Left kidney (tissue), 2 donors: Measurements from ENCODE around the gene COG5. TPM values are rescaled to one million over a fixed set of nuclear protein-coding genes. Genes with fewer than 3 reads are reported as not detected.
A peak's percentile ranks its signal among the peaks of the same experiment; 100 is the strongest.
"Not testable (repeated sequence)": the region's sequence is repeated elsewhere in the genome, so short reads cannot be mapped to it uniquely, and the experiment has no call there.

Experiments
- DNase-seq: peaks from one replicate; pipeline ENCODE4 v3.0.0-alpha.2; 2013
- polyA plus RNA-seq: library from polyadenylated mRNA; unstranded; fragments of 120-200 nt; gene quantifications from one replicate; pipeline ENCODE4 v1.2.1, GENCODE V29; 2013; ENCODE audit not compliant: insufficient read length

The COG5 gene
- polyA plus RNA-seq, 1 donor = 37.7 TPM

DNA sequence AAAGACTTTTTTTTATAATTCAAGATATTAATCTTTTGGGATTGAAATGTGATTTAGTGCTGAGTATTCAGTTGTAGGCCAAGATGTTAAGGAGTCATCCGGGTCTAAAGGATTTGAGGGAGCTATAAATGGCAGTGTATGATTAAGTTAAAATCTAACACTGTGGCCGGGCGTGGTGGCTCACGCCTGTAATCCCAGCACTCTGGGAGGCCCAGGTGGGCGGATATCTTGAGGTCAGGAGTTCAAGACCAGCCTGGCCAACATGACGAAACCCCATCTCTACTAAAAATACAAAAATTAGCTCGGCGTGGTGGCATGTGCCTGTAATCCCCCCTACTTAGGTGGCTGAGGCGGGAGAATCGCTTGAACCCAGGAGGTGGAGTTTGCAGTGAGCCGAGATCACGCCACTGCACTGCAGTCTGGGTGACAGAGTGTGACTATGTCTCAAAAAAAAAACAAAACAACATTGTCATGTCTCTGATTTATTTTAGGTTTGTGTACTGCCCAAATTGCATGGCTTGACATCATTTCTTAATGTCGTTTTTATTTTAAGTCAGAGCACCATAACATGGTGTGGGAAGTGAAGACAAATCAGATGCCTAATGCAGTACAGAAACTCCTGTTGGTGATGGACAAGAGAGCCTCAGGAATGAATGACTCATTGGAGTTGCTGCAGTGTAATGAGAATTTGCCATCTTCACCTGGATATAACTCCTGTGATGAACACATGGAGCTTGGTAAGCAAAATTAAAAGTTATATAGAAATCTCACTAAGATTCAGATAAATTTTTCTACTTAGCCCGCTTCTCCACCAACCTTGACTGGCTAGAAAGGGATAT, 384.2 kb downstream of the COG5 start:
- DNase-seq = no peak

DNA sequence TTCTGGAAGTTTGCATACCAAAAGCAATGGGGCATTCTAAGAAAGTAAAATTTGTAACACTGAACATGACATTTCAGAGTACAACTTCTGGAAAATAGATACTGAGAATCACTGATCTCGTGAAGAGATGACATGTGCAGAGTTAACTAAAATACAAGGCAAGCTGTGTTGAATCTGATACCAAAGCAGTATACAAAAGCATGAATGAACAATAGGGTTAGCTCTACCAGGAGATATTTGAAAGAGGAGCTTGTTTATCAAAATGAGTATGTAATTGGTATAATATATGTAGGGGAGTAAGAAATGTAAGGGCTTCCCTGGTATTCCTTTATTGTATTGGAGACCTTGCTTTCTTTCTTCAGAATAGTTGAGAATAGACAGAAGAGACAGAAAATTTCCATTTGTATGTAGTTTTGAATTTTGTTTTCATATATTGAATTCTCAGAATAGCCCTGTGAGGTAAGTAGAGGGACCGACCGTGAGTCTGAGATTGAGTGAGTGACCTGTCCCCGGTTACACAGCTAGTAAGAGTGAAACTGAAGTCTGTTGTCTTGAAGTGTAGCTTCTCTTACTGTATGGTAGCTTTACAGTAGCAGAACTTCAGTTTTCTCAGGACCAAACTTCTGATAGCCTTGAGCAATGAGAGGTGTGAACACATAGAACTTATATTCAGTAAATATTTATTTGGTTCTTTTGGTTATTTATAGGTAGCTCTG, 389.9 kb downstream of the COG5 start:
- no peak for DNase-seq

DNA sequence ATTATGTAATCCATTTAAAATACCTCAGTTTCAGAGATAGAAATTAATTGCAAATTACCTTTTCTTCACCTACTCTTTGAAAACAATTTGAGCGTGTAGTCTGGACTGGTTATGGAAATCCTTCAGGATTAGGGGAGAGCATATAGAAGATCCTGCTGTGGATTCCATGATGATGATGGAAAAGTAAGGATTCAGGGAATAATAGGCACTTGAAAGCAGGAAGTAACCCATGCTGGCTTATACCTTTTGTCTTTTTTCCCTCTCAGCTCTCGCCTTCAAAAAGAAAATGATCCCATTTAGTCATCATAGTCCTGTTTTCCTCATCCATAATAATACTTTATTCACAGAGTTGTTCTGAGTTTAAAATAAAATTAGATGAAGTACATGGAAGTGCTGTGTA, 390.5 kb downstream of the COG5 start:
- DNase-seq = no peak

DNA sequence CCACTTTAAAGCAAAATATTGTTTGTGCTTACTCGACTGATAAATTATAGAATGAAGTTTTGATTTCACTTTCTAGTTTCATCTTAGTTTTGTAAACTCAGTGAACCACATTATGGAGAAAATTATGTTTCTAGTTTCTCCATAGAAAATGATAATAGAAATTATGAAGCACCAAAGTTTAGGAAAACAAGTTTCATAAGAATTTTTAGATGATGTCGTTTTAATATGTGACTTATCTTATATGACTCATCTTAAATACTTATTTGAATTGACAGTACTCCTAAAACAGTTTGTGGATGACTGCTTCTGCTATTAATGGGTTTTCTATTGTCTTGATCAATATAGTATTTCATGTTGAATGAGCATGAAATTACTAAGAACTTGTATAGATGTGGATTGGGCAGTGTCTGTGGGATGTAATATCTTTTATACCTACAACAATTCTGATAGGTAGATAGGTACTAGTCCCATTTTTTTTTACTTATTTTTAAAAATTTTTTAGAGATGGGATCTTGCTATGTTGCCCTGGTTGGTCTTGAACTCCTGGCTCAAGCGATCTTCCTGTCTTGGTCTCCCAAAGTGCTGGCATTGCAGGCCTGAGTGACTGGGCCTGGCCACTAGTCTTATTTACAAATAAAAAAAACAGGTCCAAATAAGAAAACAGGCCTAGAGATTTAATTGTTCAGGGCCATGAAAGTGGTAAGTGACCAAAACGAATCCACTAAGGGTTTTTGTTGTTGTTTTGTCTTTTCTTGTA, 391.3 kb downstream of the COG5 start:
- DNase-seq = no peak

DNA sequence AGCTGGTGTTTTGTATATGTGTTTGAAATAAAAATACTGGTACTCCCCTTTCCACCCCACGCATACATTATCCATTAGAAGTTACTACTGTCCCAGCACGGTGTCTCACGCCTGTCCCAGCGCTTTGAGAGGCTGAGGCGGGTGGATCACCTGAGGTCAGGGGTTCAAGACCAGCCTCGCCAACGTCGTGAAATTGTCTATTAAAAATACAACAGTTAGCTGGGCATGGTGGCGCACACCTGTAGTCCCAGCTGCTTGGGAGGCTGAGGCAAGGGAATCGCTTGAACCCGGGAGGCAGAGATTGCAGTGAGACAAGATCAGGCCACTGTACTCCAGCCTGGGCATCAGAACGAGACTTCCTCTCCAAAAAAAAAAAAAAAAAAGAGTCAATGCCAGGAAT, 392.2 kb downstream of the COG5 start:
- DNase-seq = no peak

DNA sequence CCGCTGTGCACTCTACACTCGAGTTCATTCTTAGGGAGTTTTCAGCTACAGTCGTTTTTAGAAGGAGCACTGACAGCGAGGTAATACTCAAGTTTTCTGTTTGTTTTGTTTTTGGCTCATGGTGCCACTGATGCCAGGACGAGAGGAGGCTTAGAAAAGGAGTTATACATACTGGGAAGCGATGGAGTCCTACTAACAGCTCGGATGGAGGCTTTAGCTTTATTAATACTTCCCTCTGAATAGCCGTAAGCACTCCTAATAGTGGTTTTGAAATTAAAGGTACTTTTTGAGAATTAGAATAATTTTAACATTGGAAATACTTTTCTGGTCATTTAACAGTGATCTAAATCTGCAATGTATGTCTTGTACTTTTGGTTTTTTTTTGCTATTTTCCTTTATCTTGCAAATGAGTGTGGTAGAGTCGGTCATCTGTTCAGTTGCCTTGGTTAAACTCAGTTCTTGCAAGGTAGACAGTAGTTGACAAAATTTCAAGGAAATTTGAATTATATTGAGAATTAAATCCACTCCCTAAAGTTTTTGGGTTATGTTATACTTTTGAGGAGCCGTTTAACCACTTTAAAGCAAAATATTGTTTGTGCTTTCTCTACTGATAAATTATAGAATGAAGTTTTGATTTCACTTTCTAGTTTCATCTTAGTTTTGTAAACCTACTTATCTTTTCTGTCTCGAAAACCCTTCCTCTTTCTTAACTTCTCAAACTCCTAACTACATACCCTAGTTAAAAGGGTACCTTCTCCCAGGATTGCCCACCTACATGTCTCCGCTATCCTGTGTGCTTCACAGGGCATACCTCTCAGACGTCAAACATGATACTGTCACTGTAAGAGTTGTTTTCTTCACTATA, 393.4 kb downstream of the COG5 start:
- DNase-seq = no peak

DNA sequence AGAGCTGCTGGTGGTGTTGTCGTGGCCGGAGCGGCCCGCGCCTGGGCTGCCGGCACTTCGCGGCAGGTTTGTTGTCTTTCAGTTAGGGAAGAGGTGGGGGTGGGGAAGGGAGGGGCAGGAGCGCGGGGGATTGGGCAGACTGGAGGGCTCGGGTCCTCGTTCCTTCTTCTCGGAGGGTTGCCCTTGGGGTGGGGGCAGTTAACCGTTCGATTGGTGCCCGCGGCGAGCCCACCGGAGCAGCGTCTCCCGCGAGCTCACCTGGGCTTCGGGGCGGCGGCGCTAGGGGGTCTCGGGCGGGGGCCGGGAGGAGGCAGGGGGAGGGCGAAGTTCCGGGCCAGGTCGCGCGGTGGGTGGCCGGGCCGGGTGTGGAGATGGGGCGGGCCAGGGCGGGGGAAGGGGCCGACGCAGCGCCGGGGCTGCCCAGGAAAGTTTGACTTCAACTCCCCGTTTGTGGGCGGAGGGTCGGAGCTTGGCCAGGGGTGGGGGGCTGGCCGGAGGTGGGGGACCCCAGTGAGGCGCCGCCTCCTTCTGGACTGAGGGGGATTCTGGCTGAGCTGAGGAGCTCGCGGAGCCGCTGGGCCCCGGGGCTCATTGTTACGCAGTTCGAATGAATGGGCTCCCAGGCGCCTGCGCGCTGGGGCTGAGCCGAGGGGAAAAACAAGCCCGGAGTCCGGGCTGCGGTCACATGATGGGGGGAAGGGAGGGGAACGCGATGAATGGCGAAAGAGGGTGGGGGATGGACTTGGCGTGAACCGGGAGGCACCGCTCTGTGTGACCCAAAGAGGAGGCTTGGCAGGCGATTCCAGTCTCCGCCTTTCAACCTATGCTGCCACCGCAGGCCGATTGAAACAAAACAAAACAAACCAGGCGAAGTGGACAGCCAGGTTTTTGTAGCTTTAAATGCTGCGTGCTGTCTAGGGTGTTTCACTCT, 394.3 kb downstream of the COG5 start:
- DNase-seq = peak; percentile 96

DNA sequence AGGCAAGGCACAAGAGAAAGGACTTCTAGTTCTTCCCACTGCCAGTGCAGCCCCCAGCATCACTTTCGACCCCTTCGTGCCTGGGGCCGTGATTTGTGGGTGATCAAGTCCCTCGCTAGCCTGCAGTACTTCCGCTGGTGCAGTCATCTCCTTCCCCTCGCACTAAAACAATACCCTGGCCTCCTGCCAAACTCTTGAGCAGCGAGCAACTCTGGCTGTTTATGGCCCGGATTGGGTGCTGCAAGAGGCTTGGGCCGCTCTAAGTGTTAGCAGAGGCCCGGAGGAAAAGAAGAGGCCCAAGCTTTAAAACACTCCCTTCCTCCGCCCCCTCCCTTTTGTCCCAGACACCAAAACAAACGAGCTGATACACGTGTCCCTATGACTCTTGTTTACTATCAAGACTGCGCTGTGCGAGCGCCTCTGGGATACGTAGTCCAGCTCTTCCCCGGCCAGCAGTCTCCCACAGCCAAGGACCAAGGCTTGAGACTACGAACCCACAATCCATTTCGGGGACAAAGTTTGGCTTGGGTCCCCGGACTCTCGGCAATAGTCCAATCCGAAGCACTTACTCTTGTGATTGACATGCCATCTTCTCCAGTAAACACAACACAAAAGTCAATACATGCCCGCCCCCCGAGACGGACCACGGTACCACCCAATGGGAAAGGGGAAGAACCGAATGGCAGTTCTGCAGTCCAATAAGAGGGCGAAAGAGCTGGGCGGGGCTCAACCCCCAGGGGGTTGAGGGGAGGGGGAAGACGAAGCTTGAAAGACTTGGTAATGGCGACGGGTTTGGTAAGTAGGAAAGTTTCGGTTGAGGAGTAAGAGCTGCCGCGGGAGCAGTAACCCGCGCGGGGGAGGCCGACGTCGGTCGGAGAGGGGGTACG, 395.2 kb downstream of the COG5 start, which contains the start of gene HBP1:
Gene HBP1, plus strand, starts transcription at position 771 of the 887 bp plus-strand sequence. CDS start 10,891 bp downstream, outside the sequence.
- DNase-seq = peak; percentile 100

DNA sequence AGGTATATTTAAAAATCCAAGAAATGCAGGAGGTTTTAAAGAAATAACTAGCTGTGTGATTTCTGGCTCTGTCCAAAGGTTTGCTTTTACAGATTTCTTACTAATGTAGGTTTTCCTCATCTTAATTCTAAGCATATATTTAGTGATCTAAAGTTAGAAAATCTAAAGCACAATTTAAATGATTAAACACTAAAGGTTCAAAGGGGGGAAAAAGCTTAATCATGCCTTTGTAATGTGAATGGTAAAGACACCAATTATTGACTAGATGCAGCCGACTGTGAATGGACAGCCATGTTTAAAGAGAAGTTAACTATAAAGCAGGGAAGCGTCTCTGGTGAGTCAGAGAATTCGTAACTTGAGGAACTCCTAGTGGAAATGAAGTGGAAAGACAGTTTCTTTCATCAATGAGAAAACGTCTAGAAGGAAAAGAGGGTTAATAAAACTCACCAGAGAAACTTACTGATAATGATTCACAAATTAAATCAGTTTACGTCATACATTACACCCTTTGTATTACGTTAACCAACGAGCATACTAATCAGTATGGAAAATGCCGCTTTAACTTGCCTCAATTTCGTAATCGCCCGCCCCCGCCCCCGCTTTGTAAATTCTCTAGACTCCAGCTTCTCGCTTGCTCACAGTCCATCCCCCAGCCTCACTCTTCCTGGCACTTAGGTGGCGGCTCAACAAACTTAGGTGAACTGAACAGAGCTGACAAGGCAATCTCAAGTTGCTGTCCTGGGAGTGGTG, 396.1 kb downstream of the COG5 start:
- peak; percentile 76 for DNase-seq

DNA sequence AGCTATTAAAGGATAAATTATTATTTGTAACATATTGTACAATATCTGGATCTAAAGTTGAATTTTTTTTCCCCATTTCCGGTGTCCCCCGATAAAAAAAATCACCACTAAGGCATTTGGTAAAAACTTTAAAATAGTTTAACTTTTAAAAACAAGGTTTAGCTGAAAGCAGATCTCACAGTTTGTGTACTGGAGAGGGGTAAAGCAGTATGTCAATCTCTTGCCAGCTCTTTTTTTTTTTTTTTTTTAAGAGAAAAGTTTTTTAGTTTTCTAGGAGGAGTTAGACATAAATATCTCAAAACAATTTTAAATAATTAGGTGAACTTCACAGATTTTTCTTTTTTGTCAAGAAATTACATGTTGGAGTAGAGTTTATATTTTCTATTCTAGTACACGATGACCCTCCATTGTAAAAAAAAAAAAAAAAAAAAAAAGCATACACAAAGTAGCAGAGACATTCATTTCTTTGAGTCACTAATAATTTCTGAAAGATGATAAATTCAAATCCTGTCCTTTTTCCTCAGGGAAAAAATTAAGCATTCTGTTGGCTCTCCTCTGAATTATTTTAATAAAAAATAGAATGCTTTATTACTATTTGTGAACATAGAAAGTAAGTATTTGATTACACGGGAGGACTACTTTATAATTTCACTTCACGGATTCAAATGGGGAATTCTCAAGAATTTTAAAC, 396.8 kb downstream of the COG5 start:
- DNase-seq = no peak

DNA sequence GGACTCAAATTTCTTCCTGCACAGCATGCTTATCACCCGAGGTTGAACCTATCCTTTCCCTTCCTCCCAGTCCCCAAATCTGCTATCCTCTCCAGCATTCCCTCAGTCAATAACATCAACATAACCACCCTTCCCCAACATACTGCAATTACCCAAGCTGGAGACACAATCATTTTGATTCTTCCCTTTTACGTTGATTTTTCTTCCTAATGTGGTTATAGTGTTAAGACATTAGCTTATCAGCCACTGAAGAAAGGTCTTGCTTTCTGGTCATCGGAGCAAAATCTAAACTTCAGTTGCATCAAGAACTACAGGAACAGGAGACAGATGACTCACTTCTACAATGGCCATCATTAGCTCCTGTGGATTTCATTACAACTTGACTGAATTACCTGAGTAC, 398.4 kb downstream of the COG5 start:
- no peak for DNase-seq

DNA sequence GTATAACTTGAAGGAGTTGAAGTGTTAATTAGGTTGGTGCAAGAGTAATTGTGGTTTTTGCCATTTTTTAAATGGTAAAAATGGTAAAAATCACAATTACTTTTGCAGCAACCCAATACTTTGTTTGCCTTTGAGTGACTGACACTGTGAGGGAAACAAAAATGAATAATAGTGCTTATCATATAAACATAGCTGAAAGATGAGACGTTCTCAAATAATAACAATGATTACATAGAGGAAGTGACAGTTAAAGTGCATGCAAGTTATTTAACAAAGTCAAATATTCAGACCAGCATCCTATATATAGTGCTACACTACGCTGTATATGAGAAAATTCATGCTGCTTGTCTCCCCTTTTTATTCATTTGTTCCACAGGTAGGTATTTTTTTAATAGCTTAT, 399.6 kb downstream of the COG5 start:
- DNase-seq = no peak

DNA sequence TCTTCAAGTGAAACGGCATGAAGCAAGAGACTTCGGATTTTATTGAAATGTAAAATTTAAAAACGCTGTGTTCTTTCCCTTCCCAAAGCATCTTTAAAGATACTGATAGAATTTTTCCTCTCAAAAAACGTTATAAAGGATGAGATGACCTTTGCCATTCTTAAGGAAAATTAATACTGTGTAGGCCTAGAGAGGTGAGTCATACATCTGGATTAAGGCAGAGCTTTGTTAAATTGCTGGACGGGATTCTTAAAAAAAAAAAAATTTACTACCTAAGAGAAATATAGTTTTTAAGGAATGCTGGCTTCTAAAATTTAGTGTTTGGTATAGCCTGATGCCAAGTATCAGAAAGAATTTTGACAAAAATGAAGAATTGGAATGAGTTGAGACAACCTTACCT, 401.2 kb downstream of the COG5 start:
- DNase-seq = no peak

DNA sequence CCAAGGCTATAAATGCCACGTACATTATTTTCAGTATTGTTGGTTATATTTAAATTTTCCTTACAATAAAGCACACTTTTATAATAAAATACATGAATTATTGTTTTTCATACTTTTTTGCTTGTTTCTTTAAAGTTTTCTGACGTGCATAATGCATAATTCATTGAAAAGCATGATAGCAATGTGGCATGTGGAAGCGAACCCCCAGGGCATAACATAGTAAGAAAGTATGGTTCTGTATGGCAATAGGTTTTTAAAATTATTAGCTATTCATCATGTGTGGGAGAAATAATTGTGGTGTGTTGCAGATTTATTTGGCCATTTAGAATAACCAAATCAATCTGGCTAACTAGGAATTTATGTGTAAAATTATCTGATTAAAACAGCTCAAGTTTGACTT, 402.3 kb downstream of the COG5 start:
- no peak for DNase-seq

DNA sequence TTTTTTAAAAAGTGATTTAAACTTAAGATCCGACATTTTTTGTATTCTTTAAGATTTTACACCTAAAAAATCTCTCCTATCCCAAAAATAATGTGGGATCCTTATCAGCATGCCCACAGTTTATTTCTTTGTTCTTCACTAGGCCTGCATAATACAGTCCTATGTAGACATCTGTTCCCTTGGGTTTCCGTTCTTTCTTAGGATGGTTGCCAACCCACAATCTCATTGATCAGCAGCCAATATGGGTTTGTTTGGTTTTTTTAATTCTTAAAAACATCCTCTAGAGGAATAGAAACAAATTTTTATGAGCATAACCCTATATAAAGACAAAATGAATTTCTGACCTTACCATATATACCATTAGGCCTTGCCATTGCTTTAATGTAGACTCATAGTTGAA, 403.3 kb downstream of the COG5 start:
- no peak for DNase-seq

DNA sequence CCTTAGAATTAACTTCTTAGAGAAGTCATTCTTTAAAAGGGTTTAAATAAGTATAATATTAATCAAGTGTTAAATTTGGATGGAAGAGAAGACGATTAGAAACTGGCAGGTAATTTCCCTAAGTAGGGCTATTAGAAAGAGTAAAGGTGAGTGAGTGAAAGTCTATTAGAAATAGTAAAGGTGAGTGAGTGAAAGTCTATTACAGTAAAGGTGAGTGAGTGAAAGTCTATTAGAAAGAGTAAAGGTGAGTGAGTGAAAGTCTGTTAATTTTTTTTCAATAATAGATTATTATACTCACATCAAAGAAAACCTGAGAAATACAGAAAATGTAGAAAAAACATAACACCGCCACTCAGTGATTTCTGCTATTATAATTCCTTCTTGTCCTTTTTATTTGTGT, 405.7 kb downstream of the COG5 start:
- no peak for DNase-seq

DNA sequence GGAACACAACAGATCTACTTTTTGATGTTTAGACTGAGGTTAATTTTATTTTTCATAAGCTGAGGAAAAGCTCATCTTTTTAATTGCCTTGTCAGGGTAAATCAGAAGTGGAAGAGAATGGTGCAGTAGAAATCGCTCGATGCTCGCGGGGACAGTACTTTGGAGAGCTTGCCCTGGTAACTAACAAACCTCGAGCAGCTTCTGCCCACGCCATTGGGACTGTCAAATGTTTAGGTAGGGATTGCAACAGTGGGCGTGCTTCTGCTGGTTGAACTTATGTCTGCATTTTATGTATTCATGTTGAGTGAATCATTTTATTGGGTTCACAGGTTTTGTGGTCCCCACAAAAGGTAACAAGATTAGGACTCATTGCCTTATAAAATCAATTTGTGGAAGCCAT, 406.6 kb downstream of the COG5 start:
- no peak for DNase-seq

DNA sequence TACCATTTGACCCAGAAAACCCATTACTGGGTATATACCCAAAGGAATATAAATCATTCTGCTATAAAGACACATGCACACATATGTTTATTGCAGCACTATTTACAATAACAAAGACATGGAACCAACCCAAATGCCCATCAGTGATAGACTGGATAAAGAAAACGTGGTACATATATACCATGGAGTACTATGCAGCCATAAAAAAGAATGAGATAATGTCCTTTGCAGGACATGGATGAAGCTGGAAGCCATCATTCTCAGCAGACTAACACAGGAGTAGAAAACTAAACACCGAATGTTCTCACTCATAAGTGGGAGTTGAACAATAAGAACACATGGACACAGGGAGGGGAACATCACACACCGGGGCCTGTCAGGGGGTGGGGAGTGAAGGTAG, 408.0 kb downstream of the COG5 start:
- DNase-seq = not testable (repeated sequence)
